GM18873 (cell line): ENCODE results near the gene SRPK3.

Experiments used
- ATAC-seq: cut with Tn5 transposase; IDR thresholded peaks from one replicate; pipeline ENCODE4 v1.9.1; 2021; ENCODE audit warnings: mild to moderate bottlenecking, moderate library complexity, moderate number of reproducible peaks; ENCODE audit not compliant: unreplicated experiment, low FRiP score

SRPK3 gene

DNA sequence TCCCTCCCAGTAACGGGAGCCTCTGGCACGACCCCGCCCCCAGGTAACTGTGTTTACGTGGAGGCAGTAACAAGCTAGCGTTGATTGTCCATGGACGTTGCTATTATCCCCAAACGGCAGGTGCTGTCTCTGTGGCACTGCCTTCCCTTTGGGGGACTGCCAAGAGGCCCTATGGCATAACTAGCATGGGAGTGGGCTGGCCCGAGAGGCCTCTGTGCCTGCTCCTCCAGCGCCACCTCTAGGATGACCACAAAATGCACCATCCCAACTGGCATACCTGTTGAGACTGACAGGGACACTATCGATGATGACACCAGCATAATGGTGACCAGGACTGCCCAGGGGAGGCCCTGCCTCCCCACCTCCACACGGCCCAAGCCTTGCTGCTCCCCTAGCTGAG lies 1.5 kb downstream of the SRPK3 start:
- no peak for ATAC-seq

DNA sequence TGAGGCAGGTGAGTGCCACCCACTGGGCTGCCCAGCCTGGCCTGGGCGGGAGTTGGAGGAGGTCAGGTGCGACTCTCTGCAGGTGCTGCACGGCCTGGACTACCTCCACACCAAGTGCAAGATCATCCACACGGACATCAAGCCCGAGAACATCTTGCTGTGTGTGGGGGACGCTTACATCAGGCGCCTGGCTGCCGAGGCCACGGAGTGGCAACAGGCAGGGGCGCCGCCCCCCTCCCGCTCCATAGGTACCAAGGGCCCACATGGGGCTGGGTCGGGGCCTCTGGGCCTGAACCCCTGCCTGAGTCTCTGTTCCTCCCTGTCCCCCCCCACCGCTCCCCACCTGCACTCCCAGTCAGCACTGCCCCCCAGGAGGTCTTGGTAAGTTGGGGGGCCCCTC lies 2.0 kb downstream of the SRPK3 start:
- no peak for ATAC-seq

DNA sequence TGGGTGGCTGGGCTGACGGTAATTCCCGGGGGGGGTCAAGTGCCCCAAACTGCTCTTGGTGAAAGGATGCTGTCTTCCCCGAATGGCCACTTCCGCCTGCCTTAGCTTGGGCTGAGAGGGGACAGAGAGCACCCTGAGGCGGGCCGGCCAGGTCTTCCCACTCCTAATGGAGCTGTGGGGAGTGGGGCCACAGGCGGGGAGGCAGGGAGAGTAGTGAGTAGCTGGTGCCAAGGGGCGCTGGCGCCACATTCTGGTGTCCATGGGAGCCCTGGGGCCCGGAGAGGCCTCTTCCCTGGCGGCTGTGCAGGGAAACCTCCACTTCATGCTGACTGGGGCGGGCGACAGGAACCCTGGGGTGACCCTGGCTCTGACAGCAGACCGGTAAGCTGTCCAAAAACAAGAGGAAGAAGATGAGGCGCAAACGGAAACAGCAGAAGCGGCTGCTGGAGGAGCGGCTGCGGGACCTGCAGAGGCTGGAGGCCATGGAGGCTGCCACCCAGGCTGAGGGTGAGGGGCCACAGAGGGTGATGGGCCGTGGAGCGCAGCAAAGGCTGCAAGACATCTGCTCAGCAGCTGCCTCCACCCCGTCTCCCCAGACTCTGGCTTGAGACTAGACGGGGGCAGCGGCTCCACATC lies 2.7 kb downstream of the SRPK3 start:
- ATAC-seq, result no peak

DNA sequence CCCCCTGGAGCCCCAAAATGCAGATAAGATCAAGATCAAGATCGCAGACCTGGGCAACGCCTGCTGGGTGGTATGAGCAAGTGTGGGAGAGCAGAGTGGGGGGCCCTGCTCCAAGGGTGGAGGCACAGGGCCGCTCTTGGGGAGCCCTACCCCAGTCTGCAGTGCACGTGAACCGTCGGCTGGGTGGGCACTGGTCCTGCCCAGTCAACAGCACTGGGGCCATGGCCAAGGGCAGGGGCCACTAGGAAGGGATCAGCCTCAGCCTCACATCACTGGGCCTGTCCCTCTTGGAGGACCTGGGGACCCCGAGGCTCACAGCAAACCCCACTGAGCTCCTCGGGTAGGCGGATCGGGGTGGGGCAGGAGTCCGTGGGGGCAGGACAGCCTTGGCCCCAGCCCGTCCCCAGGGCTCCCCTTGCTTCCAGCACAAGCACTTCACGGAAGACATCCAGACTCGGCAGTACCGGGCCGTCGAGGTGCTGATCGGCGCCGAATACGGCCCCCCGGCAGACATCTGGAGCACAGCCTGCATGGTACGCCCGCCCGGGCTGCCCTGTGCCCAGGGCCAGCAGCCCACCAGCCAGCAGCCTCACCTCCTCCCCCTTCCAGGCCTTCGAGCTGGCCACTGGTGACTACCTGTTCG lies 3.6 kb downstream of the SRPK3 start:
- ATAC-seq, result no peak

DNA sequence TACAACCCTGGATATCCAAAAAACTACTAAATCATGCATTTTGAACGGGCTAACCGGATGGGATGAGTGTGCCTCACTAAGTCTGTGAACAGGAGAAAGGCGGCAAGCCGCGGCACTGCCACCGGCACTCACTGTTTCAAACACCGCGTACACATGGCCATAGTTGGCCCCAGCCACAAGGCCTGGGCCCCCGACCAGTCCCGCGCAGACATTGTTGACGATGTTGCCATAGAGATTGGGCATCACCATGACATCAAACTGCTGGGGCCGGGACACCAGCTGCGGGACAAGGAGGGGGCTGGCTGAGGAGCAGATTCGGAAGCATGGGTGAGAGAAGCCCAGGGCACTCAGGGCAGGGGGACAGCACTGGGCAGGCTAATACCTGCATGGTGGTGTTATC lies 5.8 kb downstream of the SRPK3 start:
- no peak for ATAC-seq

DNA sequence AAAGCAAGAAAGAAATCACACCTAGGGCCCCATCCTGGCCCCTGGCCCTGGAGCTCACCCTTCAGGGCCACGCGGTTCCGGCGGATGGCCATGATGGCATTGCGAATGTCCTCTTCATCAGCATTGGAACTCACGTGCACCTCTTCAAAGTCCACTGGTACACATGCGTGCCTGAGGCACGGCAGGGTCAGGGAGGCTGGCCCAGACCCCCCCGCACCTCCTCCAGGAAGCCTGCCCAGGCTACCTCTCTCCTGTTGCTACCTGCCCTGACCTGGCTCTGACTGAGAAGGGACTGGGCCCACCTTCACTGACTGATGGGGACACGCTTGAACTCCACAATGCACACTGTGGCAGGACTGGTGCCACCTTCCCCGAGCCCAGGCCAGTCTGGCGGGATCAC lies 8.8 kb downstream of the SRPK3 start:
- ATAC-seq, result no peak

DNA sequence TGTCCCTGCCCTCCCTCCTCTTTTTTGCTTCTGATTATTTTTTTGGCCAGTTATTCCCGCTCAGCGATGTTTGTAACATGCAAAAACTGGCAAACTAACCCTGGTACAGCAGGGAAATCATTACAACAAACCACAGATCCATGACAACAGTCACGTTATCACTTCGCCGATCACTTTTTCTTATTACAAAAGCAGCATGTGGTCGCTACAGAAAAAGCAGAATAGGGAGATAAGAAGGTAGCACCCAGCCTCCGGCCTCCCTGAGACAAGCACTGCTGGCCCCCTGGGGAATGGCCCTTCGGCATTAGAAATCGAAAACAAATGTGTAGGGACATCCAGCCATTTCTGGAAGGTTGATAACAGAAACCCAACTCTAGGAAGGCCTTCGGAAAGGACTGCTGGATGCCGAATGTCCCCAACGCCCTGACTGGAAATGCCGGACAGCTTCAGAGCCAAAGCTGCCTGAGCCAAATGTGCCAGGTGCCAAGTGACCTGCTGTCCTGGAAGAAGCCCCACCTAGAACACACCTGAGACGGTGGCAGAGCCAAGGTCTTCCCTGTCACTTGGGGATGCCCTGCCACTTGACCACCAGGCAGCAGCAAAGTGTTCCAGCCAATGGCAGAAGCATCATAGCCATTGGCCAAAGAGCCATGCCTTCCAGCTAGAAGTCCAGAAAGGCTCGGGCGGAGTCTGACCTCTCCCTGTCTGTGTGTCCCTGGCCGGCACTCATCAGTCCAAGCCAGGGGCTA lies 10.4 kb downstream of the SRPK3 start:
- no peak for ATAC-seq

DNA sequence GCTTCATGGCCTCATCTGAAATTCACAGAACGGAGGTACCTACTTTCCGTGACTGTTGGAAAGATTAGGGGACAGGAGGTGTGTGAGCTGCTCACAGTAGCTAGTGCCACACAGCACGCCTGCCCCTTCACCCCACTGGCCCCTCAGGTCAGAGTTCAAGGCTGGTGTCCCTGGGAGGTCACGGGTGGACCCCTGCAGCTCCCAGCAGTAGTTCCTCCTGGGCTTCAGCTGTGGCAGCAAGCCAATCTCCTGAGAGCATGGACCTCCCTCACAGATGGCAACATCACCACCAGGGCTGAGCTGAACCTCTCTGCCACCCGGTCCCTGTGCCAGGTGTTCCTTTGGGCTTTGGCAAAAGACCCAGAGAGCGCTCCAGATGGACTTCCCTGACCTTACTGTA lies 11.5 kb downstream of the SRPK3 start:
- ATAC-seq, result no peak

DNA sequence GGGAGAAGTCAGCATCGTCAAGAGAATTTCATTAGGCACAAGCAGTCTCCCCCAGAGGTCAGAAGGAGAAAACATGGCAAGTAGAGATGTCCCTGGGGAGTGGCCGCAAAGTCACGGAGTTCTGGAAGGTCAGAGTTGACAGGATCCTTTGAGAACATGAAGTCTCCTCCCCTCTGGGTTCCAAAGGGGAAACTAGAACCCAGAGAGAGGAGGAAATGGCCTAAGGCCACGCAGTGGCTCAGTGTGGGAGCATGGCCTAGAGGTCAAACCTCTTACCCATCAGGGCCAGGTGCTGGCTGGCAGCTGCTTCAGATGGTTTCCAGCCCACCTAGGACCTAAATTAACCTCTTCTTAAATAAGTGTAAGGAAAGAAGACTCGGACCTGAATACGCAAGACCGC lies 12.4 kb downstream of the SRPK3 start:
- ATAC-seq, result no peak

DNA sequence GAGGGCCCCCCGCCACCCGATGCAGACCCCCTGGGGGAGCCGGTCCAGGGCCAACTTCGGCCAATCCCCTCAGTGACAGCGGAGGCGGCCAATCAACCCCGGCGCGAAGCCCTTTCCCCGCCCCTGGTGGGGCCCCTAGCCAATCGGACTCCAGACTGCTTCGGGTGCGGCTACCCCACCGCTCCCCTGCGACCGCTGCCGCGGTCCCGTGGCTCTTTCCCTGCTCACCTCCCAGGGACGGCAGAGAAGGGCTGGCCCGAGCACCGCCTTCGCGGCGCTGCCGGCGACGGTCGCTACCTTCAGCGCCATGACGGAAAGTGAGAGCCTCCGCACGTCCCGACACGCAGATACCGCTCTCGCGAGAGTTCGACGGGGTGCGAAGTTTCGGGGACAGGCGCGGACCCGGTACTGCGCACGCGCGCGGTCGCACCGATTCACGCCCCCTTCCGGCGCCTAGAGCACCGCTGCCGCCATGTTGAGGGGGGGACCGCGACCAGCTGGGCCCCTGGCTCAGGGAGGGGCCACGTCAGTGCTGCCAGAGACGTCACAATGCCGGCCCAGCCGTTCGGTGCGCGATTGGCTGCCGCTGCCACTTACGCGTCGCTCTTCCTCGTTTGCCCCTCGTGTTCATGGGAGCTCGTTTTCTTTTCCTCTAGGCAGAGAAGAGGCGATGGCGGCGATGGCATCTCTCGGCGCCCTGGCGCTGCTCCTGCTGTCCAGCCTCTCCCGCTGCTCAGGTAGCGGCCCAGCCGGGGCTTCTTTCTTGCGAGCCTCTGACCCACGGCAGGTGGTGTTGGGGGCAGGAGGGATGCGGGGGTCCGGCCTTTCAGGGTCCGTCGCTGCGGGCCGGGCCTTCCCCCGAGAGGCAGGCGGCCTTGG lies 13.4 kb downstream of the SRPK3 start, which contains the start of the genes IDH3G and SSR4:
IDH3G (minus strand) TSS at position 358 of the 879 bp plus-strand sequence; CDS start at position 309, 49 bp downstream.
SSR4 (plus strand) TSS at position 651 of the 879 bp plus-strand sequence; CDS start at position 671, 20 bp downstream.
- ATAC-seq, result peak; percentile 85

DNA sequence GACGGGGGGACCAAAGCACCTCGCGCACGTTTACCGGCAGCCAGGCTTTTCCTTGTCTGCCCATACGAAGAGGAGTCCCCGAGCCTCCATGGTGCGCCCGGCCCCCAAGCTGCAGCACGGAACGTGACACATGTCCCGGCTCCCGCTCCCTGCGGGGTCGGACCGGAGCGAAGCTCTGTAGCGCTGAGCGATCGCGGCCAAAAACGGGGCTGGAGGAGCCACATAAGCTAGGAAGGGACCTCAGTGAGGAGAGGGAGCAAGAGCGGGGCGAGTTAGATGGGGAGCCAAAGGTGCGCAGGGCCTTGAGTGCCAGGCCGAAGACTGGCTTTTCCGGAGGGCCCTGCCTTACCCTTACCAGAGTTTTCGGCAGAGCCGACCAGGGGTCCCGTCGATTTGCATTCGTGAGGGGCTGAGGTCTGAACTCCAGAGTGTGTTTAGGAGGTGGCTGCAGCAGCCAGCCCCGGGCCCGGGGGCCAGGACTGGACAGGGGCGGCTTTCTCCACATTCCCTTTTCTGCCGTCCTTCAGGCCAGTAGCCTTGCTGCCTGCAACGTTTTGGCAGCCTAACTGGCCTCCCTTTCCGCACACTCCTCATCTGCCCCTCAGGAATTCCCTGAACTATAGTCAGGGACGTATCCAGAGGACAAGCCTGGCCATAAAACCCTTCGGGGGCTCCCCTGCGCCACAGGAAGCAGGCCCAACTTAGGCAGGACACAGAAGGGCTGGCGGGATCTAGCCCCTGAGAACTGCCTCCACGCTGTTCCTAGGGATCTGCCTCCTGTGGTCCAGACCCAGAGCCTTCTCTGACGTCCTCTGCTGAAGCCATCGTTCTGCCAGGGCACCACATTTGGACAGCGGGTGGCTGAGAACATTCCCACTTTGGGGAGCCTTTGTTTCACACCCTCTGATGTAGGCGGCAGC lies 14.3 kb downstream of the SRPK3 start:
- no peak for ATAC-seq

DNA sequence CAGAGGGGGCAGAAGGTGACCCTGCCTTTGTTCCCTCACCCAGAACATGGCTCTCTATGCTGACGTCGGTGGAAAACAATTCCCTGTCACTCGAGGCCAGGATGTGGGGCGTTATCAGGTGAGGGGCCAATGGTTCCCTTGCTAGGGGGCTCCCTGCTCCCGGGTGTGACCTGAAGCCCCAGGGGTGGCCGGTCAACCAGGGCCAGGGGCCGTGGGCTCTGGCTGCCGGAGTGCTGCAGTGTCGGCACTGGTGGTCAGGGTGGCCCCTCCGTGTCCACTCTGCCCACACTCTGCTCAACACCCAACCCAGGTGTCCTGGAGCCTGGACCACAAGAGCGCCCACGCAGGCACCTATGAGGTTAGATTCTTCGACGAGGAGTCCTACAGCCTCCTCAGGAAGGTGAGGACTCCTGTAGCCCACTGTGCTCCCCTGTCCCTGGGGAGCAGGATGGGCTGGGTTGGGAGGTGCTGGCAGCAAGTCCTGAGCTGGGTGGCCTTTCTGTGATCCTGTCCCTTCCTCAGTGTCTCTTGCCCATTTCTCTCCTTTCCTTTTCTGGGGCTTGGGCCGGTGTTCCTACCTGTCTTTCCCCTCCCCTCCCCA lies 16.7 kb downstream of the SRPK3 start:
- ATAC-seq, result no peak

DNA sequence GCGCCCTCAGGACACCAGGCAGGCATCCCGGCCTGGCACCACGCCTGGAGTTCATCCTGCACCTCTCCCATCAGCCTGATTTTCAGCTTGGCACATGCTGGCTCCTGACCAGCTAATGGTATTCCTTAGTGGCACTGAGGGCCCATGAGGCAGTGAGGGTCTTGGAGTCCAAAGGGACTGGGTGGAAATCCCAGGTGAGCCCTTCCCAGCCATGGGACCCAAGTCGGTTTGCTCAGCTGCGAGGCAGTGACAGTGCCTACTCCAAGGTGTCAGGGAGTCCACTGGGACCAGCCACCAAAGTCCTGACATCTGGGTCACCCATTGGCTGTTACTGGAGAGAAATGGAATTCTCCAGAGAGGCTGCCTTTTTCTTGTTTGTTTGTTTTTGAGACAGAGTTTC lies 18.5 kb downstream of the SRPK3 start:
- ATAC-seq, result no peak

DNA sequence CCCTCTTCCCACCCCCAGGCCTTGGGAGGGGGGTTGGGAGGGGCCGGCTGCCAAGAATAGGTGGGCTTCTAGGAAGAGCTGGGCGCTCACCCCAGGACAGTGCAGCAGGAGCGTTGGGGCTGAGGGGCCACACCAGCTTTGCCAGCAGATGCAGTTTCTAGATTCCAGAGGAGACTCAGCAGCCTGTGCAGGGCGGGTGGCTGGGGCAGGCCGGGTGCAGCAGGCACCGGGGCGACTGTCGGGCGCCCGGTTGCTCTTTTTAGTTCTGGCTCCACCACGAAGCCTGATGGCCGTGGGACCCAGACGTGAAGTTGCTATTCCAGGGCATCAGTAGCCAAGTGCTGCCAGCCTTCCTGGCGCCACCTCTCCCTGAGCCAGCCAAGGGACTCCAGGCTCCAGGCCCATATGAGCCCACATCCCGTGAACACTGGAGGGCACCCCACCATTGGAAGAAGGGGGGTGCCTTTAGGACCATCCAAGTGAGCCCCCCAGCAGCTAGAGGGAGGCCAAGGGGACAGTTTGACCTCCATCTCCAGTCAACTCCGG lies 19.4 kb downstream of the SRPK3 start:
- no peak for ATAC-seq

DNA sequence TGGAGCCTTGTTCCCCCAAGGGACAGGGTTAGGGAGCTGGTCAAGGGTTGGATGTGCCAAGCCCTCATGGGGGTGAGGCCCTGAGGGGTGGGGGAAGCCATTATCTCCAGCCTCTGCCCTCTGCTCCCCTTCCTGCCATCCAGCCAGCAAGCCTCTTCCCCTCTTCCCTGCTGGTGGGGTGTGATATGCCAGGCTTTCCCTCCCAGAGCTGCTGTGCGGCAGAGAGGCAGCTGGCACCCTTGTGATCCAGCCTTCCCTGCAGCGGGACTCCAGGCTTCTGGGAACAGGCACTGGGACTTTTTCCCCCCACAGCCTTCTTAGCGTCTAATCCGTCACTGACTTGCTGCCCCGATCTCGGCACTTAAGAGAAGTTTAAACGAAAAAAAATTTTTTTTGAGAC lies 19.9 kb downstream of the SRPK3 start:
- ATAC-seq, result no peak

DNA sequence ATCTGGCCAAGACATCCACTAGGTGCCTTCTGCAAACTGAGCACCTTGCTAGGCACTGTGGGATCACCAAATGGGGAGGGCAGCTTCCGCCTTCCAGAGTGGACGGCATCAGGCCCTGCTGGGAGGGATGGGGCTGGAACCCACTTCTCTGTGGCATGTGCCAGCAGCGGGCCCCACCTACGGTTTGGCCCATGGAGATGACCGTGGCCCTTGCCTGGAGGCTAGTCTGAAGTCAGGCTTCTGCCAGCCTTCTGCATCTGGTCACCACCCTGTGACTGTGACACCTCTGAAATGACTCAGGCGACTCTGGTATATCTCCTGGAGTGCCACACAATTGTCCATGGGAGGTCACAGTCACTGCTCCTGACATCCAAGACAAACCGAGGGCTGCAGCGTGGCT lies 20.8 kb downstream of the SRPK3 start:
- ATAC-seq, result no peak

DNA sequence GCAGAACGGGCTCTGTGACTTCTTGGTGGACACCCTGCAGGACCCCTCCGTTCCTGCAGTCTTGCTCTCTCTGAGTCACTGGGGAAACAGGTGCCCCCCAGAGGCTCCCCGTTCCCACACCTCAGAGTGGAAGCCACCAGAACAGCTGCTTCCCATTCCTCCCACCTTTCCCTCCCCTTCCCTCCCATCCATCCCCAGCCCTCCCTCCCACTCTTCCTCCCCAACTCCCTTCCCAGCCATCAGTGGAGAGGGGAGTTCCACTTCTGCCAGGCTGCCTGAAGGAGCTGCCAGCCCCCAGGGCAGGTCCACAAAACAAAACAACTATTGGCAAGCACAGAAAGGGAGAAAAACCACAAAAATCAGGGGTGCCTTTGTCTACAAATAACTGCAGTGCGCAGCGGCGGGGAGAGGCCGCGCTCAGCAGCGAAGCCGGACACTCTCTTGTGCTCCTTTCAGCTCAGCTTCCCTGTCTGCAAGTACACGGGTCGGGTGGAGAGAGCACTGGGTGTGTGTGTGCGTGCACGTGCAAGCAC lies 21.7 kb downstream of the SRPK3 start:
- no peak for ATAC-seq

DNA sequence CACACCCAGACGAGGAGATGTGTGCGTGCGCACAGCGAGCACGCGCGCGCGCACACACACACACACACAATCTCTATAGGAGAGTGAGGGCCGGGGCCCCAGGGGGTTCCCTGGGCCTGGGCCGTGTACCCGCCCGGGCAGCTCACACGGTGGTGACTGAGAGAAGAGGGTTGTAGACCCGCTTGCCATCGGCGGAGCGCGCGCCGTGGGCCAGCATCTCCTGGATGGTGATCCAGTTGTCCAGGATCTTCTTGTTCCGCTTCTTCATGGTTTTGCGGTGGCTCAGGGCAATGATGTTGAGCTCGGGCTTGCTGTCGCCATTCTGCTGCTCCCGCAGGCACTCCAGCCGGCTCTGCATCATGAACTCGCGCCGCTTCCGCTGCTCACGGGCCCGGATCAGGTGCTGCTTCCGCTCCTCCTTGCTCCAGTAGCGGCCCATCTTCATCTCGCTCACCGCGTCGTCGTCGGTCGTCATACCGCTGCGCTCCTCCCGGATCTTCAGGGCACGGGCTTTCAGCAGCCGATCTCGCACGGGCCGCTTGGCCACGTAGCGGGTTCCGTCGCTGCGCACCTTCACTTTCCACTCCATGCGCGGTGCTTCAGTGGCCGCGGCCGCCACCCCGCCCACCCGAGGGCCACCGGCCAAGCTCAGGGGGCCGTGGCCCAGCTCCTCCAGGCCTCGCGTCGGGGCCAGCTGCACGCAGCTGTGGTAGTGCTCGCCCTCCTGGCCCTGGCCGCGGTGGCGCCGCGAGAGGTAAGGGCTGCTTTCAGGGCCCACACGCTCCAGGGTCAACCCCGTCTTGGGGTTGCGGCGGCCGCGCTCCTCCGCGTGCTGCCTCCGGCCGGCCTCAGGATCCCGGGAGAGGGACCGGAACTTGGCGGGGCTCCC lies 22.6 kb downstream of the SRPK3 start:
- ATAC-seq, result no peak
